ENCODE data around the gene CFAP20DC.

Gene CFAP20DC

DNA sequence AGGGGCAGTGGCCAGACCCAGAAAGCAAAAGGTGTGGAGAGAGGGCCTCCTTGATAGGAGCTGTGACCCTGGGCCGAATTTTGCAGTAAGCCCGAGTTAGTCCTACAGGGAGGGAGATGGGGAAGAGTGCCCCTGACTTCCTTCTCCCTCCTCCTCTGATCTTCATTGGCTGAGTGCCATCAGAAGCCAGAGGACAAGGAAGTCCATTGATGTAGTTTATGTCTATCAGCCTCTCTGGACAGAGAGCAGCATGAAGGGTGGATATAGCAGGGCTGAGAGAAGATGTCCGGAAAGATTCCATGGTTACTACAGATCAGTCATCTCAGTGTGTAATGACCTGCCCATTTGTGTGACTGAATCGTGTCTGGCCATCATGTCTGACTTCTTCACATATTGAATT, 280.8 kb downstream of the CFAP20DC start:
- Histone ChIP-seq H3K4me3 (ENCODE audit: low read length in 2 of 2) (no peak overlapping the region), H3K9ac (ENCODE audit: low read depth, low read length, poor library complexity) (no peak overlapping the region), H3K14ac (ENCODE audit: low read length) (no peak overlapping the region), H3K79me1 (ENCODE audit: low read depth, low read length) (no peaks in the 10 kb centered on the region), H3K9me3 (replicated peaks in 1 of 2; ENCODE audit: control insufficient read depth in 2 of 2, insufficient read depth in 1 of 2, low read depth in 1 of 2, low read length in 2 of 2) (peaks cover 4 to 8% of the 10 kb centered on the region in 2 donors), H3K4me2 (ENCODE audit: insufficient read depth, low read length, poor library complexity, severe bottlenecking) (no peak overlapping the region), H2BK5ac (ENCODE audit: low read length) (no peak overlapping the region), H3K4ac (ENCODE audit: low read length) (no peak overlapping the region), H2AK5ac (ENCODE audit: low read depth, low read length) (no peak overlapping the region), H4K8ac (ENCODE audit: low read depth, low read length) (no peak overlapping the region), H2BK15ac (ENCODE audit: low read length) (no peak overlapping the region), H3K18ac (ENCODE audit: low read length) (no peak overlapping the region), H3K27me3 (ENCODE audit: control insufficient read depth in 3 of 3, insufficient read depth in 3 of 3, low read depth in 1 of 3, low read length in 3 of 3) (no peaks in the 10 kb centered on the region), H3K27ac (replicated peaks; ENCODE audit: low read length) (no peak overlapping the region), H3K36me3 (replicated peaks in 1 of 2; ENCODE audit: control insufficient read depth in 2 of 2, insufficient read depth in 2 of 2, low read length in 2 of 2) (no peaks in the 10 kb centered on the region), H2BK12ac (ENCODE audit: low read length) (no peak overlapping the region), H2AFZ (ENCODE audit: low read length) (no peak overlapping the region), H2BK120ac (ENCODE audit: low read depth, low read length) (no peak overlapping the region), H3K4me1 (ENCODE audit: control insufficient read depth in 2 of 2, insufficient read depth in 1 of 2, low read depth in 1 of 2, low read length in 2 of 2) (no peaks in the 10 kb centered on the region), H3K23ac (ENCODE audit: low read depth, low read length, poor library complexity) (no peak overlapping the region), H4K91ac (ENCODE audit: low read depth, low read length, poor library complexity) (no peak overlapping the region)
- DNase-seq (ENCODE audit: low spot score): no peak
- no CpG with 5 or more reads among the region's 4 CpGs for WGBS, 2 donors (ENCODE audit: extremely low coverage in 2 of 2, insufficient read length in 2 of 2, insufficient replicate concordance in 1 of 2)

GRCh38 chr3:58766587-58767282, 283.1 kb downstream of the CFAP20DC start:
- H3K23ac ChIP-seq (ENCODE audit: low read depth, low read length, poor library complexity): no peak overlapping the region
- no peak overlapping the region for H2BK5ac ChIP-seq (ENCODE audit: low read length)
- no peak overlapping the region for H2BK15ac ChIP-seq (ENCODE audit: low read length)
- no peak overlapping the region for H3K4ac ChIP-seq (ENCODE audit: low read length)
- no peaks in the 10 kb centered on the region for H3K36me3 ChIP-seq (replicated peaks in 1 of 2; ENCODE audit: control insufficient read depth in 2 of 2, insufficient read depth in 2 of 2, low read length in 2 of 2)
- WGBS, 2 donors (ENCODE audit: extremely low coverage in 2 of 2, insufficient read length in 2 of 2, insufficient replicate concordance in 1 of 2): no CpG with 5 or more reads among the region's 9 CpGs
- H3K4me1 ChIP-seq (ENCODE audit: control insufficient read depth in 2 of 2, insufficient read depth in 1 of 2, low read depth in 1 of 2, low read length in 2 of 2): no peaks in the 10 kb centered on the region
- H2BK12ac ChIP-seq (ENCODE audit: low read length): no peak overlapping the region
- DNase-seq (ENCODE audit: low spot score): no peak
- H3K4me3 ChIP-seq (ENCODE audit: low read length in 2 of 2): no peak overlapping the region
- no peak overlapping the region for H2AFZ ChIP-seq (ENCODE audit: low read length)
- H3K4me2 ChIP-seq (ENCODE audit: insufficient read depth, low read length, poor library complexity, severe bottlenecking): no peak overlapping the region
- no peak overlapping the region for H2AK5ac ChIP-seq (ENCODE audit: low read depth, low read length)
- H2BK120ac ChIP-seq (ENCODE audit: low read depth, low read length): no peak overlapping the region
- H4K91ac ChIP-seq (ENCODE audit: low read depth, low read length, poor library complexity): no peak overlapping the region
- H3K79me1 ChIP-seq (ENCODE audit: low read depth, low read length): no peaks in the 10 kb centered on the region
- H3K27me3 ChIP-seq (ENCODE audit: control insufficient read depth in 3 of 3, insufficient read depth in 3 of 3, low read depth in 1 of 3, low read length in 3 of 3): no peaks in the 10 kb centered on the region
- H3K14ac ChIP-seq (ENCODE audit: low read length): no peak overlapping the region
- no peak overlapping the region for H3K9ac ChIP-seq (ENCODE audit: low read depth, low read length, poor library complexity)
- H3K18ac ChIP-seq (ENCODE audit: low read length): no peak overlapping the region
- peaks cover 4 to 8% of the 10 kb centered on the region in 2 donors for H3K9me3 ChIP-seq (replicated peaks in 1 of 2; ENCODE audit: control insufficient read depth in 2 of 2, insufficient read depth in 1 of 2, low read depth in 1 of 2, low read length in 2 of 2)
- H4K8ac ChIP-seq (ENCODE audit: low read depth, low read length): no peak overlapping the region
- no peak overlapping the region for H3K27ac ChIP-seq (replicated peaks; ENCODE audit: low read length)

DNA sequence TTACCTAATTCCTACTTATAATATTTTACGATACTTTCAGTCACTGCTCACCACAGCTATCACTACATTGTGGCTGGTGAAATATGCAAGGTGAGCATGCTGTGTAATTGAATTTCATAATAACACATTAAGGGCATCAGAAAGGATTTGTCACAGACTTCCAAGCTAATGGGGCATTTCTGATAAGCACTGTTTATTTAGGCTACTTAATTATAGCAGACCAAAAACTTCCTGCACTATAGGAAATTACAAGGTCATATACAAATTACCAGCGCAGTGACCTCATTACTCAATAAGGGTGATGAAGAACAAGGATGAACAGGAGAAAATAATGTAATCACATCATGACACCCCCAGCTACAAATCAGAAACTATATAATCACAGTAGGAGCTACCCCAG, 294.7 kb downstream of the CFAP20DC start:
- DNase-seq (ENCODE audit: low spot score): no peak
- Histone ChIP-seq H4K91ac (ENCODE audit: low read depth, low read length, poor library complexity) (no peak overlapping the region), H3K9ac (ENCODE audit: low read depth, low read length, poor library complexity) (no peak overlapping the region), H2BK5ac (ENCODE audit: low read length) (no peak overlapping the region), H2AK5ac (ENCODE audit: low read depth, low read length) (no peak overlapping the region), H3K14ac (ENCODE audit: low read length) (no peak overlapping the region), H3K36me3 (replicated peaks in 1 of 2; ENCODE audit: control insufficient read depth in 2 of 2, insufficient read depth in 2 of 2, low read length in 2 of 2) (no peaks in the 10 kb centered on the region), H2BK120ac (ENCODE audit: low read depth, low read length) (no peak overlapping the region), H4K8ac (ENCODE audit: low read depth, low read length) (no peak overlapping the region), H3K18ac (ENCODE audit: low read length) (no peak overlapping the region), H2AFZ (ENCODE audit: low read length) (no peak overlapping the region), H3K27ac (replicated peaks; ENCODE audit: low read length) (no peak overlapping the region), H3K4me2 (ENCODE audit: insufficient read depth, low read length, poor library complexity, severe bottlenecking) (no peak overlapping the region), H3K23ac (ENCODE audit: low read depth, low read length, poor library complexity) (no peak overlapping the region), H3K9me3 (replicated peaks in 1 of 2; ENCODE audit: control insufficient read depth in 2 of 2, insufficient read depth in 1 of 2, low read depth in 1 of 2, low read length in 2 of 2) (no peaks in the 10 kb centered on the region), H2BK12ac (ENCODE audit: low read length) (no peak overlapping the region), H2BK15ac (ENCODE audit: low read length) (no peak overlapping the region), H3K79me1 (ENCODE audit: low read depth, low read length) (no peaks in the 10 kb centered on the region), H3K4me1 (ENCODE audit: control insufficient read depth in 2 of 2, insufficient read depth in 1 of 2, low read depth in 1 of 2, low read length in 2 of 2) (no peaks in the 10 kb centered on the region), H3K4ac (ENCODE audit: low read length) (no peak overlapping the region), H3K4me3 (ENCODE audit: low read length in 2 of 2) (no peak overlapping the region), H3K27me3 (ENCODE audit: control insufficient read depth in 3 of 3, insufficient read depth in 3 of 3, low read depth in 1 of 3, low read length in 3 of 3) (no peaks in the 10 kb centered on the region)
- 100% methylated on average over 1 of the region's 2 CpGs for WGBS, 2 donors (ENCODE audit: extremely low coverage in 2 of 2, insufficient read length in 2 of 2, insufficient replicate concordance in 1 of 2)

- no peak for DNase-seq (ENCODE audit: low spot score)
- no peak overlapping the region for H2BK120ac ChIP-seq (ENCODE audit: low read depth, low read length)
- H3K9me3 ChIP-seq (replicated peaks in 1 of 2; ENCODE audit: control insufficient read depth in 2 of 2, insufficient read depth in 1 of 2, low read depth in 1 of 2, low read length in 2 of 2): no peaks in the 10 kb centered on the region
- no peaks in the 10 kb centered on the region for H3K4me1 ChIP-seq (ENCODE audit: control insufficient read depth in 2 of 2, insufficient read depth in 1 of 2, low read depth in 1 of 2, low read length in 2 of 2)
- H3K27me3 ChIP-seq (ENCODE audit: control insufficient read depth in 3 of 3, insufficient read depth in 3 of 3, low read depth in 1 of 3, low read length in 3 of 3): no peaks in the 10 kb centered on the region
- H3K18ac ChIP-seq (ENCODE audit: low read length): no peak overlapping the region
- H2BK5ac ChIP-seq (ENCODE audit: low read length): no peak overlapping the region
- H2AFZ ChIP-seq (ENCODE audit: low read length): no peak overlapping the region
- H3K79me1 ChIP-seq (ENCODE audit: low read depth, low read length): no peaks in the 10 kb centered on the region
- no peak overlapping the region for H3K14ac ChIP-seq (ENCODE audit: low read length)
- H3K36me3 ChIP-seq (replicated peaks in 1 of 2; ENCODE audit: control insufficient read depth in 2 of 2, insufficient read depth in 2 of 2, low read length in 2 of 2): no peaks in the 10 kb centered on the region
- H3K4me3 ChIP-seq (ENCODE audit: low read length in 2 of 2): no peak overlapping the region
- no peak overlapping the region for H2BK12ac ChIP-seq (ENCODE audit: low read length)
- H3K27ac ChIP-seq (replicated peaks; ENCODE audit: low read length): no peak overlapping the region
- no peak overlapping the region for H4K91ac ChIP-seq (ENCODE audit: low read depth, low read length, poor library complexity)
- no peak overlapping the region for H3K9ac ChIP-seq (ENCODE audit: low read depth, low read length, poor library complexity)
- H3K4me2 ChIP-seq (ENCODE audit: insufficient read depth, low read length, poor library complexity, severe bottlenecking): no peak overlapping the region
- H3K4ac ChIP-seq (ENCODE audit: low read length): no peak overlapping the region
- no peak overlapping the region for H2AK5ac ChIP-seq (ENCODE audit: low read depth, low read length)
- no CpG with 5 or more reads among the region's 4 CpGs for WGBS, 2 donors (ENCODE audit: extremely low coverage in 2 of 2, insufficient read length in 2 of 2, insufficient replicate concordance in 1 of 2)
- H4K8ac ChIP-seq (ENCODE audit: low read depth, low read length): no peak overlapping the region
- H3K23ac ChIP-seq (ENCODE audit: low read depth, low read length, poor library complexity): no peak overlapping the region
- H2BK15ac ChIP-seq (ENCODE audit: low read length): no peak overlapping the region
Observed at GRCh38 chr3:58754074-58754473, 295.8 kb downstream of the CFAP20DC start.

All from neuronal stem cell (in vitro differentiated cells).